Aorta (tissue), 5 donors: ENCODE results near the gene PARM1. TPM values are rescaled to one million over a fixed set of nuclear protein-coding genes. Genes with fewer than 3 reads are reported as not detected.

ENCODE experiments used
- ATAC-seq: fragments of 200-7000 bp; cut with Tn5 transposase; one replicate; pipeline ENCODE4 v1.9.1; 2022; ENCODE audit warnings: moderate library complexity; ENCODE audit not compliant: low FRiP score
- DNase-seq, 2 donors: peaks; one replicate each; pipeline ENCODE4 v3.0.0-alpha.2; 2020
- H3K27ac ChIP-seq, 2 donors: one replicate each; pipeline ENCODE4 v1.5.1; 2013; ENCODE audit warnings: low read length in 2 of 2, mild to moderate bottlenecking in 2 of 2, moderate library complexity in 2 of 2, control low read depth in 1 of 2, inconsistent platforms in 1 of 2, low read depth in 1 of 2
- H3K27me3 ChIP-seq, 2 donors: one replicate each; pipeline ENCODE4 v1.6.1; 2013; ENCODE audit warnings: control low read depth in 1 of 2, low read length in 1 of 2, mild to moderate bottlenecking in 1 of 2, moderate library complexity in 1 of 2; ENCODE audit not compliant: insufficient read depth in 2 of 2, control insufficient read depth in 1 of 2
- H3K36me3 ChIP-seq, 2 donors: one replicate each; pipeline ENCODE4 v1.6.1; 2013; ENCODE audit warnings: control low read depth in 1 of 2, low read length in 1 of 2, mild to moderate bottlenecking in 1 of 2; ENCODE audit not compliant: insufficient read depth in 2 of 2, control insufficient read depth in 1 of 2
- H3K4me1 ChIP-seq, 2 donors: one replicate each; pipeline ENCODE4 v1.6.1; 2013; ENCODE audit warnings: low read length in 2 of 2, control low read depth in 1 of 2, mild to moderate bottlenecking in 1 of 2, moderate library complexity in 1 of 2; ENCODE audit not compliant: insufficient read depth in 2 of 2, control insufficient read depth in 1 of 2
- H3K4me3 ChIP-seq, 2 donors: one replicate each; pipeline ENCODE4 v1.5.1; 2013; ENCODE audit warnings: low read length in 2 of 2, control low read depth in 1 of 2, mild to moderate bottlenecking in 1 of 2
- H3K9me3 ChIP-seq: one replicate; pipeline ENCODE4 v1.6.1; 2013; ENCODE audit warnings: mild to moderate bottlenecking, low read length; ENCODE audit not compliant: control insufficient read depth
- WGBS, 2 donors: extraction: QIAGEN DNeasy Blood & Tissue Kit; methylation state at CpG; one replicate each; pipeline ENCODE4 v1.1.7; 2013; 5-methylcytosine and 5-hydroxymethylcytosine counted together
- intact Hi-C, 2 donors: fragments of 100-400 bp; cut with DNase I; formaldehyde crosslinking; loops; one replicate each; pipeline versions ENCODE4 v1.14.2 to v1.15.0; 2022
- polyA plus RNA-seq, 2 donors: library from polyadenylated mRNA; stranded (reverse); fragments of 200-250 nt; gene quantifications; one replicate each; pipeline ENCODE4 v1.2.3, GENCODE V29; 2013
- total RNA-seq, 2 donors: library from RNA; stranded (reverse); fragmentation: NEBNext Ultra II Directional; extraction: Animal tissue kit (Norgen Biotek cat#: 25700); gene quantifications; one replicate each; pipeline ENCODE4 v1.2.1, GENCODE V29; 2021
- donor health status: healthy with polysubstance abuse.
- donor health status: Bipolar disorder and iron deficiency.
- donor health status: DM: no; HTN: no; CAD: no.
- donor health status: DM: no; HTN: no; CAD: no.
- donor health status: DM: yes; HTN: yes; CAD: no.

PARM1 gene
- total and polyA plus RNA-seq, 4 donors = 42.6 to 202 (median 80.4) TPM

- 51 to 59% methylated on average over 3 of the region's 3 CpGs for WGBS, 2 donors
- H3K4me1 ChIP-seq = no peaks in the 10 kb centered on the region
- ATAC-seq (no peak), DNase-seq (no peak)
- no peak overlapping the region for H3K27ac ChIP-seq
- no peaks in the 10 kb centered on the region for H3K27me3 ChIP-seq
- H3K4me3 ChIP-seq = no peak overlapping the region
- intact Hi-C loops = no loop called here
- H3K9me3 ChIP-seq = no peaks in the 10 kb centered on the region
- no peaks in the 10 kb centered on the region for H3K36me3 ChIP-seq
Measured at GRCh38 chr4:74904509-74905065, 28.3 kb upstream of the PARM1 start.

GRCh38 chr4:74906771-74907170 lies 26.1 kb upstream of the PARM1 start:
- Histone ChIP-seq H3K27me3 (no peaks in the 10 kb centered on the region), H3K36me3 (no peaks in the 10 kb centered on the region), H3K27ac (no peak overlapping the region), H3K4me3 (no peak overlapping the region), H3K9me3 (no peaks in the 10 kb centered on the region), H3K4me1 (no peaks in the 10 kb centered on the region)
- no peak for ATAC-seq
- DNase-seq = no peak
- intact Hi-C loops = no loop called here
- WGBS, 2 donors = 73 to 79% methylated on average over 2 of the region's 2 CpGs

- Histone ChIP-seq H3K36me3 (no peaks in the 10 kb centered on the region), H3K4me1 (peaks cover 0 to 2% of the 10 kb centered on the region in 2 donors), H3K27ac (no peak overlapping the region), H3K4me3 (no peak overlapping the region), H3K9me3 (no peaks in the 10 kb centered on the region), H3K27me3 (no peaks in the 10 kb centered on the region)
- intact Hi-C loops = no loop called here
- 92 to 96% methylated on average over 6 of the region's 6 CpGs for WGBS, 2 donors
- ATAC-seq (no peak), DNase-seq (no peak)
Measured at GRCh38 chr4:74919783-74920182, 13.1 kb upstream of the PARM1 start.

- WGBS, 2 donors = 93 to 96% methylated on average over 3 of the region's 3 CpGs
- DNase-seq (no peak), ATAC-seq (no peak)
- Histone ChIP-seq H3K9me3 (no peaks in the 10 kb centered on the region), H3K27ac (no peak overlapping the region), H3K27me3 (no peaks in the 10 kb centered on the region), H3K36me3 (no peaks in the 10 kb centered on the region), H3K4me1 (peaks cover 0 to 2% of the 10 kb centered on the region in 2 donors), H3K4me3 (no peak overlapping the region)
- intact Hi-C loops = no loop called here
Measured at GRCh38 chr4:74920704-74921103, 12.2 kb upstream of the PARM1 start.

GRCh38 chr4:74921490-74921889 lies 11.4 kb upstream of the PARM1 start:
- H3K9me3 ChIP-seq = no peaks in the 10 kb centered on the region
- H3K27ac ChIP-seq = no peak overlapping the region
- H3K27me3 ChIP-seq = no peaks in the 10 kb centered on the region
- intact Hi-C loops = no loop called here
- no peak overlapping the region for H3K4me3 ChIP-seq
- DNase-seq (no peak), ATAC-seq (no peak)
- no peaks in the 10 kb centered on the region for H3K36me3 ChIP-seq
- H3K4me1 ChIP-seq = peaks cover 0 to 2% of the 10 kb centered on the region in 2 donors

- WGBS, 2 donors = 86 to 94% methylated on average over 1 of the region's 1 CpG
- Histone ChIP-seq H3K9me3 (no peaks in the 10 kb centered on the region), H3K4me3 (no peak overlapping the region), H3K27me3 (no peaks in the 10 kb centered on the region), H3K4me1 (no peaks in the 10 kb centered on the region), H3K27ac (no peak overlapping the region), H3K36me3 (no peaks in the 10 kb centered on the region)
- intact Hi-C loops = no loop called here
- no peak for ATAC-seq
- DNase-seq = no peak
Measured at GRCh38 chr4:74926007-74926406, 6.9 kb upstream of the PARM1 start.

GRCh38 chr4:74930162-74930561 lies 2.8 kb upstream of the PARM1 start:
- H3K27ac ChIP-seq = no peak overlapping the region
- no peaks in the 10 kb centered on the region for H3K27me3 ChIP-seq
- 93 to 95% methylated on average over 4 of the region's 4 CpGs for WGBS, 2 donors
- ATAC-seq = no peak
- intact Hi-C loops = loop anchor here (5.0 to 10.0 kb wide), 6 partner anchors 53 to 562 kb away; no protein-coding TSS in a partner anchor
- no peaks in the 10 kb centered on the region for H3K9me3 ChIP-seq
- no peaks in the 10 kb centered on the region for H3K4me1 ChIP-seq
- H3K4me3 ChIP-seq = no peak overlapping the region
- no peak for DNase-seq
- H3K36me3 ChIP-seq = no peaks in the 10 kb centered on the region

GRCh38 chr4:74931376-74931775 lies 1.5 kb upstream of the PARM1 start:
- H3K4me1 ChIP-seq = peaks cover 0 to 5% of the 10 kb centered on the region in 2 donors
- H3K27me3 ChIP-seq = no peaks in the 10 kb centered on the region
- DNase-seq (no peak), ATAC-seq (no peak)
- 87 to 95% methylated on average over 2 of the region's 2 CpGs for WGBS, 2 donors
- no peak overlapping the region for H3K4me3 ChIP-seq
- H3K36me3 ChIP-seq = no peaks in the 10 kb centered on the region
- intact Hi-C loops = loop anchor here (5.0 to 10.0 kb wide), 6 partner anchors 54 to 561 kb away; no protein-coding TSS in a partner anchor
- H3K27ac ChIP-seq = no peak overlapping the region
- no peaks in the 10 kb centered on the region for H3K9me3 ChIP-seq

- no peaks in the 10 kb centered on the region for H3K36me3 ChIP-seq
- ATAC-seq (no peak), DNase-seq (no peak)
- 75 to 76% methylated on average over 6 of the region's 6 CpGs for WGBS, 2 donors
- no peak overlapping the region for H3K27ac ChIP-seq
- H3K4me3 ChIP-seq = no peak overlapping the region
- H3K27me3 ChIP-seq = no peaks in the 10 kb centered on the region
- no peaks in the 10 kb centered on the region for H3K9me3 ChIP-seq
- H3K4me1 ChIP-seq = peaks cover 0 to 5% of the 10 kb centered on the region in 2 donors
- intact Hi-C loops = loop anchor here (2.0 to 10.0 kb wide), 7 partner anchors 55 to 560 kb away; no protein-coding TSS in a partner anchor
Measured at GRCh38 chr4:74932010-74932409, 906 bp upstream of the PARM1 start.
